HG02571 (cell line): Measurements from ENCODE around the gene CARS2.
"Not testable (repeated sequence)": the region's sequence is repeated elsewhere in the genome, so short reads cannot be mapped to it uniquely, and the experiment has no call there.

Source experiments
- ATAC-seq: cut with Tn5 transposase; IDR thresholded peaks from one replicate; pipeline ENCODE4 v1.9.1; 2021; ENCODE audit warnings: mild to moderate bottlenecking, moderate library complexity; ENCODE audit not compliant: unreplicated experiment

Gene CARS2

GRCh38 chr13:110638814-110639806 is 66.8 kb downstream of the CARS2 start:
- no peak for ATAC-seq

GRCh38 chr13:110638257-110638656 is 67.7 kb downstream of the CARS2 start:
- ATAC-seq, result no peak

- no peak for ATAC-seq
Measured at GRCh38 chr13:110637747-110638146, 68.2 kb downstream of the CARS2 start.

GRCh38 chr13:110637275-110637674 is 68.6 kb downstream of the CARS2 start:
- no peak for ATAC-seq

- ATAC-seq, result no peak
Measured at GRCh38 chr13:110636701-110637201, 69.2 kb downstream of the CARS2 start.

GRCh38 chr13:110636053-110636475 is 69.9 kb downstream of the CARS2 start:
- no peak for ATAC-seq

- ATAC-seq, result no peak
Measured at GRCh38 chr13:110635405-110636002, 70.4 kb downstream of the CARS2 start.

- ATAC-seq, result no peak
Measured at GRCh38 chr13:110634558-110634957, 71.4 kb downstream of the CARS2 start.

GRCh38 chr13:110633776-110634175 is 72.1 kb downstream of the CARS2 start:
- no peak for ATAC-seq

GRCh38 chr13:110632255-110632654 is 73.7 kb downstream of the CARS2 start:
- not testable (repeated sequence) for ATAC-seq

- no peak for ATAC-seq
Measured at GRCh38 chr13:110630566-110631119, 75.3 kb downstream of the CARS2 start.

GRCh38 chr13:110629735-110630134 is 76.2 kb downstream of the CARS2 start:
- ATAC-seq, result no peak

- no peak for ATAC-seq
Measured at GRCh38 chr13:110628952-110629701, 76.8 kb downstream of the CARS2 start.

GRCh38 chr13:110628477-110628793 is 77.5 kb downstream of the CARS2 start:
- ATAC-seq, result no peak

- ATAC-seq, result no peak
Measured at GRCh38 chr13:110627761-110628476, 78.0 kb downstream of the CARS2 start.

- ATAC-seq, result no peak
Measured at GRCh38 chr13:110627351-110627750, 78.6 kb downstream of the CARS2 start.

GRCh38 chr13:110626521-110626920 is 79.4 kb downstream of the CARS2 start:
- ATAC-seq, result no peak

- no peak for ATAC-seq
Measured at GRCh38 chr13:110625771-110626321, 80.1 kb downstream of the CARS2 start.

GRCh38 chr13:110624766-110625756 is 80.9 kb downstream of the CARS2 start:
- ATAC-seq, result no peak
